Natural killer cell treated with Interleukin-12 subunit alpha and Interleukin-12 subunit beta and Interleukin-15 and Interleukin-18, amount 100 ng/mL, for 72 hours (primary cell): Measurements from ENCODE around the gene FOXL3. TPM values are rescaled to one million over a fixed set of nuclear protein-coding genes. Genes with fewer than 3 reads are reported as not detected.
"Not testable (repeated sequence)": the region's sequence is repeated elsewhere in the genome, so short reads cannot be mapped to it uniquely, and the experiment has no call there.

Experiments used
- ATAC-seq, 2 donors: fragments of 150-1000 bp; cut with Tn5 transposase in 1 of 2; sonication (Bioruptor Pico), chemical (Tn5 transposase) in 1 of 2; 2 replicates each; pipeline ENCODE4 v1.10.0; 2021
- DNase-seq: peaks from one replicate; pipeline ENCODE4 v3.0.0; 2022; ENCODE audit warnings: low spot score
- H3K27ac Mint-ChIP-seq, 2 donors: 1 replicate in 1 of 2; 2 replicates in 1 of 2; pipeline ENCODE4 v1.8.0; 2022; ENCODE audit warnings: mixed read lengths in 2 of 2, mild to moderate bottlenecking in 1 of 2, moderate library complexity in 1 of 2
- H3K27me3 Mint-ChIP-seq, 2 donors: 1 replicate in 1 of 2; 2 replicates in 1 of 2; pipeline ENCODE4 v1.8.0; 2022; ENCODE audit warnings: mixed read lengths in 2 of 2
- H3K36me3 Mint-ChIP-seq: one replicate; pipeline ENCODE4 v1.8.0; 2022; ENCODE audit warnings: mixed read lengths
- H3K4me1 Mint-ChIP-seq, 2 donors: 1 replicate in 1 of 2; 2 replicates in 1 of 2; pipeline ENCODE4 v1.8.0; 2022; ENCODE audit warnings: low read depth in 2 of 2, mixed read lengths in 2 of 2, mild to moderate bottlenecking in 1 of 2
- H3K4me3 Mint-ChIP-seq: one replicate; pipeline ENCODE4 v1.8.0; 2022; ENCODE audit warnings: mixed read lengths
- H3K9me3 Mint-ChIP-seq: 2 replicates; pipeline ENCODE4 v1.8.0; 2022; ENCODE audit warnings: mixed read lengths
- total RNA-seq, 2 donors: library from RNA; stranded (reverse); gene quantifications; one replicate each; pipeline ENCODE4 v1.2.3, GENCODE V29; 2022

Gene FOXL3
- total RNA-seq = not detected

DNA sequence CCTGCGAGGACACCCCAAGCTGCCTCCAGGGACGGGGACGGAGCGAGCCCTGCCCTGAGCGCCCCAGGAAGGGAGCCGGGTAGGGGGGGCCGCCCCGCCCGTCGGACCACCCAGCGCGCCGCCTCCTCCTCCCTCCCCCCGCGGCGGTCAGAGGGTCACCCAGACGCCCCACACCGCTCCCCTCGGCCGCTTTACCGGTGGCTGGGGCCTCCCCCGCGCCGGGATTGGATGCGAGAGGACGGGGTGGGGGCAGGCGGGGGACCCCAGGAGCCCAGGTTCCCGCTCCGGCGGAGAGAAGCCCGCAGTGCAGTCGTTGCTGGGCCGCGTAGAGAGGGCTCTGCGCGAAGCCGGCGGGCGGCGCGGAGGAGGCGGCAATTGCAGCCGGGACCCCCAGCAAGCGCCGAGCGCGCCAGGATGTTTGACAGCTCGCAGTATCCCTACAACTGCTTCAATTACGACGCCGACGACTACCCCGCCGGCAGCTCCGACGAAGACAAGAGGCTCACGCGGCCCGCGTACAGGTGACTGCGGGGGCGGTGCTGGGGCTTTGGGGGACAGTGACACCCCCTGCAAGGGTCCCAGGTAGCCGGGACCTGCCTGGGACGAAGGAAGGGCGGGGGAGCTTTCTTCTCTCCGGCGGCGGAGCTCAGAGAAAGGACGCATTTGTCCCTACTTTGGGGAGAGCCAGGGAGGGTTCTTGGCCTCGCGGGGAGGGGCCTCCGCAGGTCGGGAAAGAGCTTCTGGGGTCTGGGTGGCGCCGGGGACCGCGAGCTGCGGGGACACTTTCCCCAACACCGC lies at the start of gene FOXL3:
TSS of gene FOXL3 (plus strand) at position 415 of the 798 bp plus-strand sequence. CDS start at position 415, 0 bp downstream.
- peaks cover 17 to 20% of the 10 kb centered on the region in 2 donors for H3K27me3 Mint-ChIP-seq
- H3K27ac Mint-ChIP-seq = no peak within 1 kb of the TSS
- DNase-seq = no peak
- H3K4me3 Mint-ChIP-seq = no peak within 1 kb of the TSS
- H3K9me3 Mint-ChIP-seq = no peaks in the 10 kb centered on the region
- H3K4me1 Mint-ChIP-seq = no peaks in the 10 kb centered on the region
- H3K36me3 Mint-ChIP-seq = no peaks in the 10 kb centered on the region
- no peak for ATAC-seq

DNA sequence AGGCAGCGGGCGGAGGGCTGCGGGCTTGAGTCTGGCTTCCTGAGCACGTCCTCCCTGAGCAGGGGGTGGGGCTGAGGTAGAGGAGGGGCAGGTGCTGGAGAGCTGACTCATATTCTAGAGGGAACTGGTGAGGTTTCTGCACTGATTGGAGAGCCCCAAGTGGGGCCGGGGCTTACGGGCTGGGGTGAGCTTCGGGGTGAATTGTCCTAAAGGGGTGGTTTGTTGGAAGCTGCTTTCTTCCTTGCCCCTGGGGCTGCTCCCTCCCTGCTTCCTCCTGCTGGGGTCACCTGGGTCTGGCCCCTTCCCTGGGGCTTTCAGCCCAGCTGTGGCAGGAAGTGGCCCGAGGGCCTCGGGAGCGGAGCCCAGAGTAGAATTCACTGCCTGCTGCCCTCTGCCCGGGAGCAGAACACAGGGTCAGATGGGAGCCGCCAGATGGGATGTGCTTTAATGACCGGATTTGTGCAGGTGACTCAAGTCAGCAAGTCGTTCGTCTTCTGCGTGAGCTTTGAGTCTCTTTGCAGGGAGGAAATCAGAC lies 49.0 kb upstream of the FOXL3 start:
- Mint-ChIP-seq H3K9me3 (no peaks in the 10 kb centered on the region), H3K4me1 (no peaks in the 10 kb centered on the region), H3K27me3 (no peaks in the 10 kb centered on the region), H3K4me3 (no peak overlapping the region), H3K27ac (no peak overlapping the region), H3K36me3 (no peaks in the 10 kb centered on the region)
- peak in 1 of 2 donors; percentile 24 for ATAC-seq
- DNase-seq = no peak

DNA sequence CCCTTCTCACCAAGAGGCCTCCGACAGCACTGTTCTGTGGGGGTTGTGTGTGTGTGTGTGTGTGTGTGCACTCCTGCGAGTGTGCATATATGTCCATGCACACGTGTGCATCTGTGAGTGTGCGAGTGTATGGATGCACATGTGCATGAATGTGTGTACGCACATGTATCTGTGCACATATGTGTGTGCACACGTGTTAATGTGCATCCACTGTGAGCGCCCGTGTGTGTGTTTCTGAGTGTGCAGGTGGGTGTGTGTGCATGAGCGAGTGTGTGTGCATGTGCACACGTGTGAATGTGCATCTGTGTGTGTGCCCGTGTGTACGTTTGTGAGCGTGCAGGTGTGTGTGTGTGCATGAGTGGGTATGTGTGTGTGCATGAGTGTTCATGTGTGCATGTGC lies 48.5 kb upstream of the FOXL3 start:
- ATAC-seq (no peak), DNase-seq (no peak)
- H3K4me3 Mint-ChIP-seq = no peak overlapping the region
- no peaks in the 10 kb centered on the region for H3K4me1 Mint-ChIP-seq
- no peaks in the 10 kb centered on the region for H3K36me3 Mint-ChIP-seq
- no peaks in the 10 kb centered on the region for H3K27me3 Mint-ChIP-seq
- H3K27ac Mint-ChIP-seq = no peak overlapping the region
- no peaks in the 10 kb centered on the region for H3K9me3 Mint-ChIP-seq

DNA sequence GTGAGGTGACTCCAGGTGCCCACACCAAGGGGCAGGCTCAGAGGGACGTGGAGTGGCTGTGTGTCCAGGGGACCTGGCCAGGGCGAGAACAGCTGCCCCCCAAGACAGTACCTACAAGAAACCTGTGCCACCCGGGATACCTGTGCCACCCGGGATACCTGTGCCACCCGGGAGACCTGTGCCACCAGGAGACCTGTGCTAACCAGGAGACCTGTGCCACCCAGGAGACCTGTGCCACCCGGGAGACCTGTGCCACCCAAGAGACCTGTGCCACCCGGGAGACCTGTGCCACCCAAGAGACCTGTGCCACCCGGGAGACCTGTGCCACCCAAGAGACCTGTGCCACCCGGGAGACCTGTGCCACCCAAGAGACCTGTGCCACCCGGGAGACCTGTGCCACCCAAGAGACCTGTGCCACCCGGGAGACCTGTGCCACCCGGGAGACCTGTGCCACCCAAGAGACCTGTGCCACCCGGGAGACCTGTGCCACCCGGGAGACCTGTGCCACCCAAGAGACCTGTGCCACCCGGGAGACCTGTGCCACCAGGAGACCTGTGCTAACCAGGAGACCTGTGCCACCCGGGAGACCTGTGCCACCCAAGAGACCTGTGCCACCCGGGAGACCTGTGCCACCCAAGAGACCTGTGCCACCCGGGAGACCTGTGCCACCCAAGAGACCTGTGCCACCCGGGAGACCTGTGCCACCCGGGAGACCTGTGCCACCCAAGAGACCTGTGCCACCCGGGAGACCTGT lies 47.0 kb upstream of the FOXL3 start:
- not testable (repeated sequence) for H3K36me3 Mint-ChIP-seq, H3K4me1 Mint-ChIP-seq, H3K27me3 Mint-ChIP-seq, ATAC-seq, H3K9me3 Mint-ChIP-seq, DNase-seq, H3K4me3 Mint-ChIP-seq, H3K27ac Mint-ChIP-seq

DNA sequence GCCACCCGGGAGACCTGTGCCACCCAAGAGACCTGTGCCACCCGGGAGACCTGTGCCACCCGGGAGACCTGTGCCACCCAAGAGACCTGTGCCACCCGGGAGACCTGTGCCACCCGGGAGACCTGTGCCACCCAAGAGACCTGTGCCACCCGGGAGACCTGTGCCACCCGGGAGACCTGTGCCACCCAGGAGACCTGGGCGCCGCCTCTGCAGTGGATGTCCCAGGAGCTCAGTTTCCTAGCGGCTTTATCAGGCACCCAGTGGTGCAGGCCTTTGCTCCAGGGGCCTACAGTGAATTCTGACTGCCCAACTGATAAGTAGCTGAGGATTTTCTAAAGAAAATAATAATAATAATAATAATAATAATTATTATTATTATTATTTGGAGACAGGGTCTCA lies 46.4 kb upstream of the FOXL3 start:
- H3K27me3 Mint-ChIP-seq, H3K9me3 Mint-ChIP-seq, H3K4me1 Mint-ChIP-seq, DNase-seq, ATAC-seq, H3K27ac Mint-ChIP-seq, H3K36me3 Mint-ChIP-seq, H3K4me3 Mint-ChIP-seq: not testable (repeated sequence)

DNA sequence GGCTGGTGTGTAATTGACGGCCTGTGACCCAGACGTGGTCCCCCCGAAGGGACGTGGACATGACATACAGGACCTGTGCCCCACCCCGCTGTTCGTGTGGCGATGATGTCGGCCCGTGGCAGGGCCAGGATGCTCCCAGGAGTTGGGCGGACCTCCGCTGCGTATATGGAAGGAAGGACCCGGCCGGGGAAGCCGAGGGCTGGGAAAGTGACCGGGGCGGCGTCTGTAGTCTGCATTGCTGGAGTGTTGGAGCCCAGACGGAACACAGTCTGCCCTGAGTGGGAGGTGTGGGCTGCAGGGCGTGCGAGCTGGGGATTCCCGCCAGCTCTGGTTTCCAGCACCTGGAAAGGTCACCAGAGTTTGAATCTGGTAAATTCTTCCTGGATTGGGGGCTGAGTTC lies 45.0 kb upstream of the FOXL3 start:
- Mint-ChIP-seq H3K9me3 (no peaks in the 10 kb centered on the region), H3K27me3 (no peaks in the 10 kb centered on the region), H3K27ac (no peak overlapping the region), H3K4me3 (no peak overlapping the region), H3K4me1 (no peaks in the 10 kb centered on the region), H3K36me3 (no peaks in the 10 kb centered on the region)
- DNase-seq = no peak
- no peak for ATAC-seq

DNA sequence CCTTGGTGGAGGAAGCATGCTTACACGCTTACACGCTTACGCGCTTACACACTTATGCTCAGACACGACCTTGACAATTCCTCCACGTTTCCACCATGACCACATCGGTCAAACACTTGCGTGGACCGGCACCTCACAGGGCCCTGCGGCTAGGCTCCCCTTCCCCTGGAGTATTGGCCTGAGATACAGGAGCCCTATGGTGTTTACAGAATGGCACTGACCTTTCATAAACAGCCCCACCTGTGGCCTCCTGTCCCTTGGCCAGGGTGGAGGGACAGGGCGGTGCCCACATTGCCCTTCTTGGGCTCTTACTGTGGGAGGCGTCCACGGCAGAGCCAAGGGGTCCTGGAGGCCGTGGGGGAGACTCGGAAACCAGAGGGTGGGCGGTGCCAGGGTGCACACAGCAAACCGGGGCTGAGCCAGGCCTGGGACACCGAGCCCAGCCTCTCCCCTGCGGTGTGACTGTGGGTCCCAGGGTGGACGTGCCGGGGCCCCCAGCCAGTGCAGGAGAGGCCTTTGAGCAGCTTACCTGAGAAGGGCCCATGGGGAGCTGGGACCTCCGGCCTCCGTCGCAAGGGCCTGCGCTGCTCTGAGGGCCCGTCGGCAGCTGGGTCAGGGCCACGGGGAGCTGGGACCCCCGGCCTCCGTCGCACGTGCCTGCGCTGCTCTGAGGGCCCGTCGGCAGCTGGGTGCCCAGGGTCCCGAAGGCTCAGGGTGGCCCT lies 44.2 kb upstream of the FOXL3 start:
- H3K4me1 Mint-ChIP-seq = no peaks in the 10 kb centered on the region
- H3K9me3 Mint-ChIP-seq = no peaks in the 10 kb centered on the region
- H3K27ac Mint-ChIP-seq = no peak overlapping the region
- ATAC-seq (no peak), DNase-seq (no peak)
- no peak overlapping the region for H3K4me3 Mint-ChIP-seq
- no peaks in the 10 kb centered on the region for H3K36me3 Mint-ChIP-seq
- no peaks in the 10 kb centered on the region for H3K27me3 Mint-ChIP-seq

DNA sequence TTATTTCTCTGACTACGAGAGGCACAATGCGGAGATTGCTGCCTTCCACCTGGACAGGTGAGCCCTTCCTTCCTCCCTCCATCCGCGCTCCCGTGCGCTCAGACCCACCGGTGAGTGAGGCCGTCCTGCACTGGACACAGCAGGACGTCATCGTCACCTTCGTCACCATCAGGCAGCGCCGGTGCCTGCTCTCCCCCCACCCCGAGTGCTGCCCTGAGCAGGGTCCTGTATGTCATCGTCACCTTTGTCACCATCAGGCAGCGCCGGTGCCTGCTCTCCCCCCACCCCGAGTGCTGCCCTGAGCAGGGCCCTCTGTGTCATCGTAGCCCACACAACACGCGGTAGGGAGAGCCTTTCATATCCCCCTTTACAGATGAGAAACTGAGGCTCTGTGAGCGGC lies 43.5 kb upstream of the FOXL3 start:
- Mint-ChIP-seq H3K4me3 (no peak overlapping the region), H3K9me3 (no peaks in the 10 kb centered on the region)
- ATAC-seq = no peak

DNA sequence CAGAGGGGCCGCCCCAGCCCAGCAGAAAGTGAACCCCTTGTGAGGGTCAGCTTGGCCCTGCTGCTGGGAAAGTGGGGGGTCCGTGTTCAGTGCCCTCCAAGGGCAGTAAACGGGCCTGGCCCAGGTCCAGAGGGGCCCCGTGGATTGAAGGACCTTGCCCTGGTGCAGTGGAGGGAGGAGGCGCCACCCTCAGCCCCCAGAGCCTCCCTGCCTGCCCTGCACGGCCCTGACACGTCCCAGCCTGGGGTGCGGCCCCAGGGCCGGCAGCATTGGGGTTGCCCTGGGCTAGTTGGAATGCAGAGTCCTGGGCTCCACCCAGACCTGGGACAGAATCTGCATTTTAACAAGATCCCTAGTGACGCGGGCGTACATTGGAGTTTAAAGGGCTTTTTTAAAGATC lies 42.8 kb upstream of the FOXL3 start:
- no peak overlapping the region for H3K4me3 Mint-ChIP-seq

More for the DNA sequence above, 43.5 kb upstream of the FOXL3 start:
- H3K27ac Mint-ChIP-seq = no peak overlapping the region
- no peaks in the 10 kb centered on the region for H3K4me1 Mint-ChIP-seq
- H3K27me3 Mint-ChIP-seq = no peaks in the 10 kb centered on the region
- H3K36me3 Mint-ChIP-seq = no peaks in the 10 kb centered on the region
- DNase-seq = no peak

DNA sequence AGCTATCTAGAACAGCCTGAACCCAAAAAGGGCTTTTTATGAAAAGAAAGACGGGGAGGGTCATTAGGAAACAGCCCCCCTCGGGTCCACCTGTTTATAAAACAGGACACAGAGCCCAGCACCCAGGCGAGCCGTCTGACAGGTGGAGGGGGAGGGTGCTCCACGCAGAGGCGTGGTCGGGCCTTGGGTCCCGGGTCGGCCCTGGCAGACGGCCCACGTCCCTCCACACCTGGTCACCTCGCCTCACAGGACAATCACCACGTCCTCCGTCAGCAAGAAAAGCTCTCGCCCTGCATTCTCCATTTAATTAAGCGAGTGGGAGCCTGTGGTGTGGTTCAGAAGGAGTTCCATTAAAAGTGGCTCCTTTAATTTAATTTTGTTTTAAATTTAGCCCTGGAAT lies 42.3 kb upstream of the FOXL3 start:
- ATAC-seq = no peak
- no peak overlapping the region for H3K27ac Mint-ChIP-seq

More for the DNA sequence above, 42.8 kb upstream of the FOXL3 start:
- no peak for ATAC-seq
- Mint-ChIP-seq H3K9me3 (no peaks in the 10 kb centered on the region), H3K4me1 (no peaks in the 10 kb centered on the region), H3K36me3 (no peaks in the 10 kb centered on the region), H3K27me3 (no peaks in the 10 kb centered on the region), H3K27ac (no peak overlapping the region)
- no peak for DNase-seq

DNA sequence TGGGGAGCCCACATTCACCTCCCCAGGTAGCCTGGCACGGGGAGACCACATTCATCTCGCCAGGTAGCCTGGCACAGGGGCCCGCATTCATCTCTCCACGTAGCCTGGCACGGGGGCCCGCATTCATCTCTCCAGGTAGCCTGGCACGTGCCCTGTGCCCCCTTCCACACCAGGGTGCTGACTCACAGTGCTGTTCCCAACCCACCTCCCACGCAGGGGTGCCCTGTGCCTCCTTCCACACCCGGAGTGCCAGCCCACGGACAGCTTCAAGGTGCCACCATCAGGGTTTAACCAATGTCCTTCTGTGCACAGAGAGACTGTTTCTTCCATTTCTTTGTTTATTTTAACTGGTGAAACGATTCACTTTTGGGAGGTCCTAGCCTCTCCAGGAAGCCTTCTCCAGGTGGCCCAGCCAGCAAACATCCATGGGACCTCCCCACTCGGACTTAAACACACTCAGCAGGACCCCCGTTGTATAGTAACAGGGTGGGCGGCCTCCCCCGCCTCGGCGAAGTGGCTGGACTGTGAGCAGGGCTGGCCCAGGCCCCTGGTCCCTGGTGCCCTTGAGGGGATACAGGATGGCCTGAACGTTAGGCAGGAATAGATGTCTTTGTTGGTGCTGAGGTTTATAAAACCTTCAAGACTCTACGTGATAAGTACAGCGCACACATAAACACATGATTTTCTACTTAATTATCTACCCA lies 41.1 kb upstream of the FOXL3 start:
- no peak for DNase-seq
- no peak for ATAC-seq
- H3K27me3 Mint-ChIP-seq = no peaks in the 10 kb centered on the region
- H3K27ac Mint-ChIP-seq = no peak overlapping the region
- H3K4me1 Mint-ChIP-seq = no peaks in the 10 kb centered on the region
- H3K4me3 Mint-ChIP-seq = no peak overlapping the region
- no peaks in the 10 kb centered on the region for H3K9me3 Mint-ChIP-seq
- H3K36me3 Mint-ChIP-seq = no peaks in the 10 kb centered on the region

More for the DNA sequence above, 42.3 kb upstream of the FOXL3 start:
- no peak overlapping the region for H3K4me3 Mint-ChIP-seq
- H3K9me3 Mint-ChIP-seq = no peaks in the 10 kb centered on the region
- no peaks in the 10 kb centered on the region for H3K27me3 Mint-ChIP-seq
- no peaks in the 10 kb centered on the region for H3K36me3 Mint-ChIP-seq
- no peak for DNase-seq
- no peaks in the 10 kb centered on the region for H3K4me1 Mint-ChIP-seq

DNA sequence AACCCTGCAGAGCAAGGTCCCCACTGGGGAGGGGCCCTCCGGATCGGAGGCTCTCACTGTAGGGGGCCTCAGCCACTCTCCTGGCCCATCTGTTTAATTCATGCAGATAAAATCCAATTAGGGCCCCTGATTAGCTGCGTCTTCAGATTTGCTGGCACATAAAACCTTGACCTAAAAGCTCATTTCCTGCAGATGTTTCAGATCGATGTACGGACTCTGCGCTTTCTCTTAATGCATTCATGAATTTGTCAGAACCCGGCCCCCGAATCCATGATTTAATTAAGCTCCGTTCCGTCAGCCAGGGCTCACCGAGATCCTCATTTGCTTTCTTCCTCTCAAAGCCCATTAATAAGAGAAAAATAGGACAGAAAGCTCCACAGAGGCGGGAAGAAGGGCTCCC lies 40.0 kb upstream of the FOXL3 start:
- ATAC-seq = no peak

DNA sequence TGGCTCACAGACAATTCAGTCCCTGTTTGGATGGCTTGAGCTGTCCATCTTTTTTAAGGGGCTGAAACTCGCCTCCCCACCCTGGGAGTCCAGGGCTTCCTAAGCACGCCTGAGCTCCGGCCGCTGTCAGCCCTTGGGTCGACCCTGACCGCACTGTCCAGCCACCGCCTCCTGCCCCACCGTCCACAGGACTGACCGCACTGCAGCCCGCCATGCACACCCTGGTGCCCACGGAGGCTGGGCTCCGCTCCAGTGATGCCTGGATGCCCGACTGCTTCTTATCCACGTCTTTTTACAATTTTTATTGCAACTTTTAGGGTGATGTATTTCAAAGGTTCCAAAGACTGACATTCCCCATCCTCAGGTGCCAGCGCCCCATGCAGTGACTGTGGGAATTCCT lies 39.4 kb upstream of the FOXL3 start:
- DNase-seq (no peak), ATAC-seq (no peak)
- Mint-ChIP-seq H3K4me1 (no peaks in the 10 kb centered on the region), H3K27me3 (no peaks in the 10 kb centered on the region), H3K27ac (no peak overlapping the region), H3K9me3 (no peaks in the 10 kb centered on the region), H3K4me3 (no peak overlapping the region), H3K36me3 (no peaks in the 10 kb centered on the region)

More for the DNA sequence above, 40.0 kb upstream of the FOXL3 start:
- Mint-ChIP-seq H3K9me3 (no peaks in the 10 kb centered on the region), H3K36me3 (no peaks in the 10 kb centered on the region), H3K27ac (no peak overlapping the region), H3K4me1 (no peaks in the 10 kb centered on the region), H3K27me3 (no peaks in the 10 kb centered on the region), H3K4me3 (no peak overlapping the region)
- no peak for DNase-seq
